Measurements from ENCODE around the gene BICD1.

Gene BICD1

GRCh38 chr12:32309811-32310736, 203.4 kb downstream of the BICD1 start:
- no peak for DNase-seq (ENCODE audit: low spot score)
- TF ChIP-seq, protein P1, sequence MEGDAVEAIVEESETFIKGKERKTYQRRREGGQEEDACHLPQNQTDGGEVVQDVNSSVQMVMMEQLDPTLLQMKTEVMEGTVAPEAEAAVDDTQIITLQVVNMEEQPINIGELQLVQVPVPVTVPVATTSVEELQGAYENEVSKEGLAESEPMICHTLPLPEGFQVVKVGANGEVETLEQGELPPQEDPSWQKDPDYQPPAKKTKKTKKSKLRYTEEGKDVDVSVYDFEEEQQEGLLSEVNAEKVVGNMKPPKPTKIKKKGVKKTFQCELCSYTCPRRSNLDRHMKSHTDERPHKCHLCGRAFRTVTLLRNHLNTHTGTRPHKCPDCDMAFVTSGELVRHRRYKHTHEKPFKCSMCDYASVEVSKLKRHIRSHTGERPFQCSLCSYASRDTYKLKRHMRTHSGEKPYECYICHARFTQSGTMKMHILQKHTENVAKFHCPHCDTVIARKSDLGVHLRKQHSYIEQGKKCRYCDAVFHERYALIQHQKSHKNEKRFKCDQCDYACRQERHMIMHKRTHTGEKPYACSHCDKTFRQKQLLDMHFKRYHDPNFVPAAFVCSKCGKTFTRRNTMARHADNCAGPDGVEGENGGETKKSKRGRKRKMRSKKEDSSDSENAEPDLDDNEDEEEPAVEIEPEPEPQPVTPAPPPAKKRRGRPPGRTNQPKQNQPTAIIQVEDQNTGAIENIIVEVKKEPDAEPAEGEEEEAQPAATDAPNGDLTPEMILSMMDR (IDR thresholded peaks at IDR 0.05; ENCODE audit: extremely low read depth, missing control alignments), result no peak

GRCh38 chr12:32312049-32312670, 205.5 kb downstream of the BICD1 start:
- peak; percentile 47 for DNase-seq (ENCODE audit: low spot score)
- TF ChIP-seq, protein P1 (IDR thresholded peaks at IDR 0.05; ENCODE audit: extremely low read depth, missing control alignments), result no peak

GRCh38 chr12:32322354-32322753, 215.7 kb downstream of the BICD1 start:
- TF ChIP-seq, protein P1 (IDR thresholded peaks at IDR 0.05; ENCODE audit: extremely low read depth, missing control alignments), result no peak
- DNase-seq (ENCODE audit: low spot score), result no peak

GRCh38 chr12:32331133-32331532, 224.5 kb downstream of the BICD1 start:
- TF ChIP-seq, protein P1 (IDR thresholded peaks at IDR 0.05; ENCODE audit: extremely low read depth, missing control alignments), result no peak
- no peak for DNase-seq (ENCODE audit: low spot score)

GRCh38 chr12:32332446-32332845, 225.8 kb downstream of the BICD1 start:
- no peak for DNase-seq (ENCODE audit: low spot score)
- TF ChIP-seq, protein P1 (IDR thresholded peaks at IDR 0.05; ENCODE audit: extremely low read depth, missing control alignments), result no peak

GRCh38 chr12:32334371-32334777, 227.7 kb downstream of the BICD1 start:
- TF ChIP-seq, protein P1 (IDR thresholded peaks at IDR 0.05; ENCODE audit: extremely low read depth, missing control alignments), result no peak
- peak; percentile 7 for DNase-seq (ENCODE audit: low spot score)

DNA sequence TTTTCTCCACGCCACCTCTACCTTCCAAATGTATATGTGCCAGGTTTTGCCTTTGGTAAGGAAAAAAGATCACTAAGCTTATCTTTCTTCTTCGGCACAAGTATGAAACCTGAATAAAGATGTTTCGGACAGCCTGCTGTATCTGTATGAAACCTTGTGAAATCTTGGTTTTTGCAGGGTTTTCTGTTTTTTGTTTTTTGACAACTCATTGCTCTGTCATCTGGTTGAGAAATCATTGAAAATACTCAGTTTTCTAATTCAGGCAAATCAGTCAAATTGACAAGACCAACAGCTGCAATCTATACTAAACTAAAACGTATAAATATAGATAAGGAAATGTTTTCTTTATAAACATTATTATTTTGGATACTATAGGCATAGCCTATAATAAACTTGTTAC, 229.6 kb downstream of the BICD1 start:
- TF ChIP-seq, protein P1 (IDR thresholded peaks at IDR 0.05; ENCODE audit: extremely low read depth, missing control alignments), result no peak
- no peak for DNase-seq (ENCODE audit: low spot score)
